ENCODE data around the gene CEP89.

CEP89 gene

GRCh38 chr19:32831611-32832010 is 140.1 kb downstream of the CEP89 start:
- no peak for TF ChIP-seq POLR2A (IDR thresholded peaks at IDR 0.05; ENCODE audit: low read length)
- no peak for DNase-seq

GRCh38 chr19:32830231-32831014 is 141.3 kb downstream of the CEP89 start:
- TF ChIP-seq GATA1 (IDR thresholded peaks at IDR 0.05; ENCODE audit: low read depth, low read length): no peak
- TF ChIP-seq POLR2A (IDR thresholded peaks at IDR 0.05; ENCODE audit: low read length): no peak

GRCh38 chr19:32829345-32829896 is 142.3 kb downstream of the CEP89 start:
- no peak for DNase-seq
- no peak for TF ChIP-seq GATA1 (IDR thresholded peaks at IDR 0.05; ENCODE audit: low read depth, low read length)
- TF ChIP-seq POLR2A (IDR thresholded peaks at IDR 0.05; ENCODE audit: low read length): no peak

More at GRCh38 chr19:32830231-32831014, 141.3 kb downstream of the CEP89 start:
- no peak for DNase-seq

GRCh38 chr19:32828643-32829344 is 143.0 kb downstream of the CEP89 start:
- DNase-seq: no peak
- no peak for TF ChIP-seq GATA1 (IDR thresholded peaks at IDR 0.05; ENCODE audit: low read depth, low read length)
- TF ChIP-seq POLR2A (IDR thresholded peaks at IDR 0.05; ENCODE audit: low read length): no peak

GRCh38 chr19:32828139-32828538 is 143.6 kb downstream of the CEP89 start:
- no peak for TF ChIP-seq GATA1 (IDR thresholded peaks at IDR 0.05; ENCODE audit: low read depth, low read length)
- TF ChIP-seq POLR2A (IDR thresholded peaks at IDR 0.05; ENCODE audit: low read length): no peak
- no peak for DNase-seq

Measured in erythroblast (primary cell).